ENCODE results near the gene HSPB6.

- TF ChIP-seq YY1 (IDR thresholded peaks at IDR 0.05; ENCODE audit: insufficient read depth, insufficient read length) (no peak), ZNF274 (IDR thresholded peaks at IDR 0.05; ENCODE audit: low read depth, low read length) (no peak)
Measured at GRCh38 chr19:35790981-35791813, 34.4 kb upstream of the HSPB6 start.
